GM19455 (cell line): ENCODE results near the gene CHMP5.
"Not testable (repeated sequence)": the region's sequence is repeated elsewhere in the genome, so short reads cannot be mapped to it uniquely, and the experiment has no call there.

Experiments
- ATAC-seq: cut with Tn5 transposase; IDR thresholded peaks from one replicate; pipeline ENCODE4 v1.9.1; 2021; ENCODE audit not compliant: unreplicated experiment

Gene CHMP5

DNA sequence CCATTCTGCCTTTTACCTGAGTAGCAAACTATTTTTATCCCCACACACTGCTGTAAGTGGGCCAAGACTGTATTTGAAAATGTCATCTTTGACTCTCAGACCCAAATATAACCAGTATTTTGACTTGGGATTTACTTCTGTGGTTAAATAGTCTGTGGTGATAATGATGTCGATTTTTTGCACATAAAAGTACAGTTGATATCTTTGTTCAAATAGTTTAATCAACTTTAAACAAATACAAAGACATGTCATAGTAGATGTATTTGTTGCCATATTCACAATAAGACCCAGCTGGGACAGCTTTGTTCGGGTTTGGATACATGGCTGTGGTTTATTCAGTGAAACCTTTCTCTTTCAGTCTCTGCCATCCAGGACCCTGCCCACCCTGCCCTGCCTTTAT, 45.9 kb downstream of the CHMP5 start:
- no peak for ATAC-seq

DNA sequence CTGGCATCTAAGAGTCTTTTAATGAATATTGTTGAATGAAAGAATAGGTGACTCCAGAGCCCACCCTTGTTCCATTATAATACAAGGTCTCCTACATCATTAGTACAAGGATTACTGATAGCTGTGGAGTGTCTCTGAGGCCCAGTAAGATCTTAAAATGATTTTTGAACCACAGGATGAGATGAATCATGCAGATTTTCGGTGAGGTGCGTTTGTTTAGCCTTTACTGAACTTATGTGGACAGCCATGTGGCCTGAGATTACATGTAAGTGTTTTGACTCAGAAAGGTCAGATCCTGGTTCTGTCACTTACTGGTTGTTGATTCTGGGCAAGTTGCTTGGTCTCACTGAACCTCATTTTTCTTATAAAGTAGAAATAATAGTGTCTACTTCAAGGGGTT, 47.1 kb downstream of the CHMP5 start:
- no peak for ATAC-seq

DNA sequence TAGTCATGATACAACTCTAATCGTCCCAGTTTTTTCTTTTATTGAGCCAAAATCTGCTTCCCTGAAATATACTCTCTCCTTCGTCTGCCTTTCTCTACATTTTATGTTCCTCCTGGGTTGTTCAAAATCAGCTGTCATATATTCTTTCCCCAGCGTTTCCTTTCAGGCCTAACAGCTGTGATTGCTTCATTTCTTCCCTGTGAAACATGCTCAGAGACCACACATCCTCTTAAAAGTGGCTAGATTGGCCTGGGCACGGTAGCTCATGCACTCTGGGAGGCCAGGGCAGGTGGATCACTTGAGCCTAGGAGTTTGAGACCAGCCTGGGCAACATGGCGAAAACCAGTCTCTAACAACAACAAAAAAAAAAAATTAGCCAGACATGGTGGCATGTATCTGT, 50.5 kb downstream of the CHMP5 start:
- no peak for ATAC-seq

DNA sequence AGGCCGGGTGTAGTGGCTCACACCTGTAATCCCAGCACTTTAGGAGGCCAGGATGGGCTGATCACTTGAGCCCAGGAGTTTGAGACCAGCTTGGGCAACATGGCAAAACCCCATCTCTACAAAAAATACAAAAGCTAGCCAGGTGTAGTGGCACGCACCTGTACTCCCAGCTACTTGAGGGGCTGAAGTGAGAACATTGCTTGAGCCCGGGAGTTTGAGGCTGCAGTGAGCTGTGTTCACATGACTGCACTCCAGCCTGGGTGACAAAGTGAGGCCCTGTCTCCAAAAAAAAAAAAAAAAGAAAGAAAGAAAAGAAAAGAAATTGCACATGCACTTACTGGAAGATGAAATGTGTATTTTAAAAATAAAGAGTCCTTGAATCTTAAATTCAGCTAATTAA, 52.3 kb downstream of the CHMP5 start:
- ATAC-seq, result not testable (repeated sequence)

DNA sequence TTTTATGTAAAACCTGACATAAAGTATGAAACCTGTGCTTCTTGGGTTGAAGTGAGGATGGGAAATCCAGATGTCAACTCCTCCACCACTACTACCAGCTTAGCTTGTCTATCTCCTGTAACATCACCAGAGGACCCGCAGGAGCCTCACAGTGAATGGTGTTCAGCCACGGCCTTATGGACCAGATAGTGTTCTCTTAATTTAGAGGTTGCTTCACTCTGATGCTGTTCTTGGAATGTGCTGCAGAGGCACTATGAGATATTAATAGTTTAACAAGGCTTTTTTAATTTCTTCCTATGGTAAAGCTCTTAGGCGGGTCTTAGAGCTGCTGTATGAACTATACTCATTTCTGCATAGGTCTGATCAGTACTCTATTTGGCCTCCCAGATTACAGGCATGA, 53.4 kb downstream of the CHMP5 start:
- ATAC-seq, result no peak

DNA sequence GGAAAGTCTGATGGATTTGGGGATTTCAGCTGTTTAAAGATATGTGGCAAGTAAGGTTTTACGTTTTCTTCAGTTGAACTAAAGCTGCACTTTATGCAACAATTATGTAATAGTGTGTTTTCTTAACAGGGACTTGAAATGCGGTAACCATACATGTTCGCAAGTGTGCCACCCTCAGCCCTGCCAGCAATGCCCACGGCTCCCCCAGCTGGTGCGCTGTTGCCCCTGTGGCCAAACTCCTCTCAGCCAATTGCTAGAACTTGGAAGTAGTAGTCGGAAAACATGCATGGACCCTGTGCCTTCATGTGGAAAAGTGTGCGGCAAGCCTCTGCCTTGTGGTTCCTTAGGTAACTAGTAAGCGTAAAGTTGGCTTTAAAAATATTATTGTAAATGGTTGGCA, 53.9 kb downstream of the CHMP5 start:
- ATAC-seq, result no peak

DNA sequence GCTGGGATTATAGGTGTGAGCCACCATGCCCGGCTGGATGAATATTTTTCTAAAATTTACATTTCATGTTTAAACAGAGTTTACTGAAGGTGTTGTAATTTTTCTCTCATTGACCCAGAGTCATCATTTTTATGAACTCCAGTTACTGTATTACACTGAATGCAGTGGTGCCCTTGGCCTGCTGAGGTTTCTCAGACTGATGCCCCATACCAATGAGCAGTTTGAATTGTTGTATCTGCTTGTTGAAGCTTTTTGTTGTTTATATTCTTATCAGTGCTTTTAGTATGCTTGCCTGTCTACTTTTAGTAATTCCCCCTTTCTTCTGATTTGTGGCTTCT, 55.4 kb downstream of the CHMP5 start:
- ATAC-seq, result no peak

DNA sequence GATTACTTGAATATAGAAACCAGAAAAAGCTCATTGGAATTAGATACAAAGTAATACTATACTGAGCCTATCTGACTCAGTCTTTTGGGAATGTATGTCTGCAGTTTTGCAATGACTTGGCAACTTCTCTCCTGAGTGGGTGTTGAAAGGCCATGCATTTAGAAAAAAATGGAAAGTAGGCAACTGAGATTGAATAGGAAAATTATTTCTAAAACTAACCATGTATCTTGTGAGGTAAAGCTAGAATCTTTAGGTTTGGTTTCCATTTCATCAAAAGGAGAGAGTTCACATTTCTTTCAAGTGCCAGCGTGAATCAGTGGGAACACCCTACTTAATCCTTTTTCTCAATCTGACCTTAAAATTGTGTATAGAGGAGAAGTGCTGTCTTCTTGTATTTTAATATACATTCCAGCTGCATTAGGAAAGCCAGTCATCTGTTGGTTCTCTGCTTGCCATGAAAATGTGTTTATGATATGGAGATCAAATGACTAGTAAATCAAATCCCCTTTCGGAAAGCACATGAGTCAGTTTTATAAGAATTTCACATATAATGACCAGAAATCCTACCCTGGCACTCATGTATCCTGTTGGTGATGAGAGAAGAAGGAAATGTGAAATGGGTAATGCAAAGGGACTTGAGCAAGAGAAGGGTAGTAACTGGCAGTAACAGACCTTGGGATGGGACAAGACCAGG, 55.9 kb downstream of the CHMP5 start:
- ATAC-seq, result no peak

DNA sequence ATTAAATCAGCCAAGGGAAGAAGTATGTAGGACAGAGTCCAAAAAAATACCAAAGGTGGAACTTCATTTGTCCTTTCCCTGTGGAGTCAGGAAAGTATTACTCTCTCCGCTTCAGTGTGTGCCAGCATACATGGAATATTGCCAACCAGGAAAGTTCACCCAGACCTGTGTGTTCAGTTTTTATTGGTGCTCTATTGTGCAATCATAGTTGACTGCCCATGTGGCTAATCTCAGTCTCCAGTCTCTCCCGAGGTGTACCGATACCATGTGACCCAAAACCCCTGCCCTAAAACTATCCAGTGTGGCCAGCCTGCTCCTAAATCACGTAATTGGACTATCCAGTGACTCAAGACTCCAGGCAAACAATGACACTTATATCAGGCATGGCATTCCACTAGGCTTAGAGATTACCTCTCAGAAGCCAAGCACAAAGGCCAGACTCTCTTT, 64.3 kb downstream of the CHMP5 start:
- ATAC-seq, result no peak

DNA sequence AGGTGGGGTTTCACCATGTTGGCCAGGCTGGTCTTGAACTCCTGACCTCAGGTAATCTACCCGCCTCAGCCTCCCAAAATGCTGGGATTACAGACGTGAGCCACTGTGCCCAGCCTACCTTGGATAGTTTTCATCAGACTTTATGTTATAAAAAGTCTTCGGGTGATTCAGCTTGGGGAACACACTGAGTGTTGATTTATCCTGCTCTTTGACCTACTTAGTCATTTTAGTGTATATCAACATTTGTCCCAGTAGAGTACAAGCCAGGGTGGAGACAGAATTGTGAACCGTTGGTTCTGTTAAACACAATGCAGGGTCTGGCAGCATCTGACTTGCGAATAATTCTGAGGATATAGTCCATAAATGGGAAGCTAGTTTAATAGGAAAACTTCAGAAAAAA, 65.1 kb downstream of the CHMP5 start:
- ATAC-seq, result no peak

DNA sequence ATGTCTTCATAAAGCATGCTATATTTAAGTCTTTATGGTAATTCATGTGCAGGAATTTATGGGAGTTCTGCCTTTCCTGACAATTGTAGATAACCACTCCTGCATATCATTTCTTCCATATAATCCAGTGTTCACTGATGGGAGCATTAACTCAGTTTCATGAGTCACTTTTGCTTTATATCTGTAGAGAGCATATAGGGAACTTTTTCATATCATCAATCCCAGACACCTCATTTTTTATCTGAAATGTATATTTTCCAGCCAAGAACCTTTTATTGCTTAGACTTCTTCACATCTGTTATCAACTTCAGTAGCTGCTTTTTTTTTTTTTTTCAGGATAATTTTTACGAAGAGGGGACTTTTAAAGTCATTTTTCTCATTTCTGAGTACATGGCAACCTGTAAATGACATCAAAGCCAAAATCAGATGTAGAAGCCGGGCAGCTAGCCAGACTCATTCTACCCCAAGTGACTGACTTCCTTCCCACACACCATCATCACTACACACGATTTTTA, 66.6 kb downstream of the CHMP5 start:
- ATAC-seq, result no peak
